Activated CD4-positive, alpha-beta T cell treated with anti-CD3 and anti-CD28 coated beads for 24 hours (primary cell): Measurements from ENCODE around the gene FAM171A1.
"Not testable (repeated sequence)": the region's sequence is repeated elsewhere in the genome, so short reads cannot be mapped to it uniquely, and the experiment has no call there.

Experiments
- DNase-seq, 2 donors: peaks; one replicate each; pipeline ENCODE4 v3.0.0-alpha.2; 2020; ENCODE audit warnings: low read depth in 2 of 2

Gene FAM171A1

DNA sequence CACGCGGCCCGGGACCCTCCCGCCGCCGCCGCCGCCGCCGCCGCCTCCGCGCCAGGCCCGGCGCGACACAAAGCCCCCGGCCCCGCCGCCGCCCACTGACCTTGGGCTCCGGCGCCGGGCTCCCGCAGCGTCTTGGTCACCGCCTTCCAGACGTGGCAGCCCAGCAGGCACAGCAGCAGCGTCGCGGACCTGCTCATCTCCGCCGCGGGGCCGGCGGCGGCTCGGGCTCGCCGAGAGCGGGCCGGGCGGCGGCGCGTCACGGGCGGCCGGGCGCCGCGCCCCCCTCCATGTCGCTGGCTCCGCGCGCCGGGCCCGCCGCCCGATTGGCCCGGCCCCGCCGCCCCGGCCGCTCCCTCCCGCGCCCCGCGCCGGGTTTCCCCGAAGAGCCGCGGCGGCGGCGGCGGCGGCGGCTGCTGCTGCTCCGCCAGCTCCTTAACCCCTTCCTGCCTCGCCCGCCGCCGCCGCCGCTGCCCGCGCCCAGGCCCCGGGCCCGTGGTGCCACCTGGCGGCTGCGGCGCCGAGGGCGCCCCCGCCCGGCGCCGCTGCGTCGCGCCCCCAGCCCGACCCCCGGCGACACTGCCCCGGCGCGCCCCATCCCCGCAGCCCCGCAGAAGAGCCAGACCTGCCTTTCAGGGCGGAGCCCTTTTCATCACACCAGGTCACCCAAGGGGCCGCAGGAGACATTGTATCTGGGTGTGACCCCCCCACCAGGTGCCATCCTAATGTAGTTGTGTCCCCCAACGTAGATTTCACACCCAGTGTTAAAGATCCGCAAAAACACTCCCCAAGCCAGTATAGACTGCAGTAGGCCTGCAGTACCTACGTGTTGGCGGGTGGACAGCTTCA lies at the start of gene FAM171A1:
FAM171A1 (minus strand) TSS at position 434 of the 846 bp plus-strand sequence; CDS start at position 197, 237 bp downstream.
- DNase-seq = peak; percentile 39 to 43

DNA sequence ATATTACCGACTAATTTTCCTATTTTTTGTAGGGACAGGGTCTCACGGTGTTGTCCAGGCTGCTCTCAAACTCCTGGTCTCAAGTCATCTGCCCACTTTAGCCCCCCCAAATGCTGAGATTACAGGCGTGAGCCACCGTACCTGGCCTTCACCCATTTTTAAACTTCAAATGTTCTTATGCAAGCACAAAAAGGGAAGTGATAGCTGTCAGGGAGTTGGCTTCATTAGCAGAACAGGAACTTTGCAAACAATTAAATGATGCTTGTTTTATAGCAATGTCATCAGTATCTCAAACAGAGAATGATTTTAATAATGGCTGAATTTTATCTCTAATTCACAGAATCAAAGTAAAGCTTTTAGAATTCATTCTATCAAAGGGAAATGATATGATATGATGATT lies 49.8 kb upstream of the FAM171A1 start:
- DNase-seq = no peak

DNA sequence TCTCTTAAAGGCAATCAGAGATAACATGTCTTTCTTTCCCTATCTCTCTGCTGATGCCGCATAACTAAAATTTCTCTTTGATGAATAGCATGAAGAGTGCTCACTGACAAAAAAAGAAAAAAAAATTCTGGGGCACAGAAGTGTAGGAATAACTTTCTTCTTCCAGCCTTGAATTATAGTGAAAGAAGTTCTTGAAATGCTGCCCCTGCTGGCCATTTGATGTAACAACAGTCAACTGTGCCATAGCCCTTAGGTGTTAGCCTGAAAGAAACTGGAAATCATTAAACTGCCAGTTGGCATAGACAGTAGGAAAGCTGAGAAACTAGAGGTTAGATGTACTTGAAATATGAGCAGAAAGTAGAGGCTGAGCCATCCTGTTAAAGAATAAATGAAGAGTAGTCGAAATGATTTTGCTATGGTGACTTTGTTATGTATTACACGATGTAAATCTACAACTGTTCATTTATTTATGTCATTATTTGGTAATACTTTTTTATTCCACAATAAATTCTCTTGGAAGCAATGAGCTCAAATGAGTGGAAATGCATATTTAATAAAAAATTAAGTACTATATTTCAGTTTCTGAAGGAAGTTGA lies 48.3 kb upstream of the FAM171A1 start:
- peak in 1 of 2 donors; percentile 11 for DNase-seq

DNA sequence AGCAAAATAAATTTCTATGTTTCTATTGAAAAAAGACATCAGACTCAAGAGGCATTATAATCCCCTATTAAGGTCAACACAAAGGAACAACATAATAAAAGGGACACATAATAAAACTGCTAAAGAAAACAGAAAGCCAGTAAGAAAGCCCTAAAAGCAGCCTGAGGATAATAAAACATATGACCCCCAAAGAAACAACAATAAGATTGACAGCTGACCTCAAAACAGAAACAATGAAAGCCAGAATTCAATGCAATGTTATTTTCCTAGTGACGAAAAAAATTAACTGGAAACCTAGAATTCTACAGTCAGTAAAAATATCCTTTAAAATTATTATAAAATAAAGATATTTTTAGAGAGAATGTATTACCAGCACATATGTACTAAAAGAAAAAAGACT lies 44.9 kb upstream of the FAM171A1 start:
- DNase-seq = no peak

DNA sequence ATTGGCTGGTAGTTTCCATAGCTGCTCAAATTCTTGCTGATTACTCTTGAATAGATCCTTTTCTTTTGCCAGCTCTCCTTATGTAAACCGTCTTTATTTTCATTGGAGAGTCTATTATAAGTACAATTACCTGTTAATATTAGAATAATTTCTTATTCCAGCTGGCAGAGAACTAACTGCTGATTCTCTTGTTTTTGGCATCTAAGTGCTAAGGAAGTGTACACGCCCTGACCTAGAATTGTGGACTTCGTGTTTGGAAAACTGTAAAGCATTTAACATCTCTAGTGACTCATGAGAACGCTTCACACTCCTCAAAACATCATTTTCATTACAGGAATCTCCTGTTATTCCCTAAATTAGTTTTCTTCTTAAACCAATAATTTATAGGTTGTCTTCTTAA lies 39.9 kb upstream of the FAM171A1 start:
- no peak for DNase-seq

DNA sequence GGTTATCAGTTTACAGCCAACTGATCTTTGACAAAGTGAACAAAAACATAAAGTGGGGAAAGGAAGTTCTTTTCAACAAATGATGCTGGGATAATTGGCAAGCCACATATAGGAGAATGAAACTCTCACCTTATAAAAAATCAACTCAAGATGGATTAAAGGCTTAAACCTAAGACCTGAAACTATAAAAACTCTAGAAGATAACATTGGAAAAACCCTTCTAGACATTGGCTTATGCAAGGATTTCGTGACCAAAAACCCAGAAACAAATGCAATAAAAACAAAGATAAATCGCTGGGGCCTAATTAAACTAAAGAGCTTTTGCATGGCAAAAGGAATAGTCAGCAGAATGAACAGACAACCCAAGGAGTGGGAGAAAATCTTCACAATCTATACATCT lies 38.3 kb upstream of the FAM171A1 start:
- DNase-seq = not testable (repeated sequence)

DNA sequence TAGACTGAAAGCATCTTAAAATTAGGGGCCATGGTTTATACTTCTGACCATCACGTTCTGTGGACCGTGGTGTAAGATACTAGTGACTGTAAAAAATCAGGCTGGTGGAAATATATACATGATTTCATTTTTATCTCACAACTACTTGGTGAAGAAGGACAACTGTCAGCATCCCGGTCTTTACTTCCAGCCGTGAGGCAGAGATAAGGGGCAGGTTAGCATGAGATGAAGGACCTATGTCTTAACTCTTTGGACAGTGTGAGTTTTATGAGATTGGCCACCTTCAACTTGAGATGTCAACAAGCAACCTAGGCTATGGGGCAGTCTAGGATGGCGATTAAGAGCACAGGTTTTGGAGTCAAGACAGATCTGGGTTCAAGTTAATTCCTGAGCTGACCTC lies 37.5 kb upstream of the FAM171A1 start:
- DNase-seq = no peak

DNA sequence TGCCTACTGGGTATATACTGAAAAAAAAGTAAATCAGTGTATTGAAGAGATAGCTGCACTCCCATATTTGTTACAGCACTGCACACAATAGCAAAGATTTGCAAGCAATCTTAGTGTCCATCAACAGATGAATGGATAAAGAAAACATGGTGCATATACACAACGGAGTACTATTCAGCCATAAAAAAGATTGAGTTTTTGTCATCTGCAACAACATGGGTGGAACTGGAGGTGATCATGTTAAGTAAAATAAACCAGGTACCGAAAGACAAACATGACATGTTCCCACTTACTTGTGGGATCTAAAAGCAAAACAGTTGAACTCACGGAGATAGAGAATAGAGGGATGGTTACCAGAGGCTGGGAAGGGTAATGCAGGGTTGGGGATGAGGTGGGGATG lies 34.2 kb upstream of the FAM171A1 start:
- DNase-seq = no peak

DNA sequence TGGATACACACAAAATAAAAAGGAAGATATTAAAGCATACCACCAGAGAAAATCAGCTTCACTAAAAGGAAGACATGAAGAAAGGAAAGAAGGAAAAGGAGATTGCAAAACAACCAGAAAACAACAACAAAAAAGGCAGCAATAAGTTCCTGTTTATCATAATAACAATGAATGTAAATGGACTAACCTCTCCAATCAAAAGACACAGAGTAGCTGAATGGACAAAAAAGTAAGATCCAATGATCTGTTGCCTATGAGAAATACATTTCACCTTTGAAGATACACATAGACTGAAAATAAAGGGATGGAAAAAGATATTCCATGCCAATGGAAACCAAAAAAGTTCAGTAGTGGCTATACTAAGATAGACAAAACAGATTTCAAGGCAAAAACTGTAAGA lies 30.3 kb upstream of the FAM171A1 start:
- no peak for DNase-seq

DNA sequence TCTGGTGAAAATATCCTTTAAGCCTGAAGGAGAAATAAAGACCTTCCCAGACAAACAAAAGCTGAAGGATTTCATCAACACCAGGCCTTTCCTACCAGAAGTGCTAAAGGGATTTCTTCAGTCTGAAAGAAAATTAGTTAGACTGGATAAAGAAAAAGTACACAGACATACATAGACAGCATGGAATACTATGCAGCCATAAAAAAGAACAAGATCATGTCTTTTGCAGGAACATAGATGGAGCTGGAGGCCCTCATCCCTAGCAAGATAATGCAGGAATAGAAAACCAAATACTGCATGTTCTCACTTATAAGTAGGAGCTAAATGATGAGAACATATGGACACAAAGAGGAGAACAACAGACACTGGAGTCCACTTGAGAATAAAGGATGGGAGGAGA lies 29.4 kb upstream of the FAM171A1 start:
- not testable (repeated sequence) for DNase-seq

DNA sequence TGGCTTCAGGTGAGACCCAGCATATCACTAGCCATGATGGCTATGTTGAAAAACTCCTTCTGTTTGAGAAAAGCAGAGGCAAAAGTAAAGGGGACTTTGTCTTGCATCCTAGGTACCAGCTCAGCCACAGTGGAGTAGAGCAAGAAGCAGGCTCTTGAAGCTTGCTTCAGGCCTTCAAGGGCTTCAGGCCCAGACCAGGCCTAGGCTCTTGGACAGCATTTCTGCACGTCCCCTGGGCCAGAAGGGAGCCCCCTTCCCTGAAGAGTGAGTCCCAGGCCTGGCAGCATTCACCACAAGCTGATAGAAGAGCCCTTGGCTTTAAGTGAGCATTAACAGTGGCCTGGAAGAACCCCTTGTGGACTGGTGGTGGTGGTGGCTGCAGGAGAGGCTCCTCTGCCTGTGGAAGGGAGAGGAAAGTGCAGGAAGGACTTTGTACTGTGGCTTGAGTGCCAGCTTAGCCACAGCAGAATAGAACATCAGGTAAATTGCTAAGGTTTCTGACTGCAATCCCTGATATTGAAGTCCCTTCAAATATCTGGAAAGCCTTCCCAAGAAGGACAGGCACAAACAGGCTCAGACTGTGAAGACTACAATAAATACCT lies 28.1 kb upstream of the FAM171A1 start:
- DNase-seq = no peak

DNA sequence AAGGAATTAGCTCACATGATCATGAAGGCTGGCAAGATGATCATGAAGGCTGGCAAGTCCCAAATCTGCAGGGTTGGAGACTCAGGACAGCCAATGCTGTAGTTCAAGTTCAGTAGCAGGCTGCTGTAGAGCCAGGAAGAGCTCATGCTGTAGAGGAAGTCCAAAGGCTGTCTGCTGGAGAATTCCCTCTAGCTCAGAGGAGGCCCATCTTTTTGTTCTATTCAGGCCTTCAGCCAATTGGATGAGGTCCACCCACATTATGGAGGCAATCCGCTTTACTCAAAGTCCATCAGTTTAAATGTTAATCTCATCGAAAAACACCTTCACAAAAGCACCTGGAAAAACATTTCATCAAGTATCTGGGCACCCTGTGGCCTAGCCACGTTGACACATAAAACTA lies 24.8 kb upstream of the FAM171A1 start:
- no peak for DNase-seq

DNA sequence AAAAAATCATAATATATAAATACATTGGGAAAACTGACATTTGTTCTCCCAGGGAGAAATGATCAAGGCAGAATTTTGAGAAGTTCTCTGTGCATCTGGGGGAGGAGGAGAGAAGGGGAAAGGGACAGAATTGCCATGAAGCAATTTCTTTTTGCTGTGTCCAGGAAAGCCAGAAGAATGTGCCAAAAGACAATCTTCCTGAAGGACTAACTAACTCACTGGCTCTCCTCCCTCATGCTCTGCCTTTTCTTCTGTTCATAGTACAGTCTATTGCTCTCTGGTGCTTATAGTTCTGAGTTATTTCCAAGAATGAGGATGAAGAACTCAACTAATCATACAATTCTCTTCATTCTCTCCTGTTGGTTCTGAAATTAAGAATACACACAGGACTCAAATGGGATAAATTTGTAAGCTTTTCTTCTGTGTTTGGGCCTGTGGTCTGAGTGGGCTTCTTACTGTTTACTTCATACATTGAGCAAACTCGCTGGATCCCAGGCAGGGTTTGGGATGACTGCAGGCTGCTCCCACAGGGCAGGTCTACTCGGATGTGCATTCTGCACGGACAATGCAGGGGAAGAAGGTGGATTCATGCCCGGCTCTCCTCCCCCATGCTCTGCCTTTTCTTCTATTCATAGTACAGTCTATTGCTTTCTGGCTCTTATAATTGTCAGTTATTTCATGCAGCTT lies 22.2 kb upstream of the FAM171A1 start:
- no peak for DNase-seq

DNA sequence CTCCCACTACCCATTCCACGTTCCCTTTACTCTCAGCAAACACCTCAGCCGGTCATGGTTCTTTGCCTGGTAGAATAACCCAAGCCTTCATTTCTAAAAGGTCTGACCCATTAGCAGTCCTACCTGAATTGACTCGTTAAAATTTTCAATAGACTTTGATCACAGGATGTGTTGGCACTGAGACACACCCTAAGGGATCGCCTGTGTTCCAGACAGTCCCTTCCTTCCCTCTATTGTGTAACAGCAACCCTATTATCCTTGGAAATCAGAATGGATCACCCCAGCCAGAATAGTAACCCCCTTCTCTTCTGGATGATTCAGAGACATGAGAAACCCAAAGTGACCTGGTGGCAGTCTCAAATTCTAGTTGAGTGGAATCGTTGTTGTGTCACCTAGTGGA lies 20.4 kb upstream of the FAM171A1 start:
- no peak for DNase-seq

DNA sequence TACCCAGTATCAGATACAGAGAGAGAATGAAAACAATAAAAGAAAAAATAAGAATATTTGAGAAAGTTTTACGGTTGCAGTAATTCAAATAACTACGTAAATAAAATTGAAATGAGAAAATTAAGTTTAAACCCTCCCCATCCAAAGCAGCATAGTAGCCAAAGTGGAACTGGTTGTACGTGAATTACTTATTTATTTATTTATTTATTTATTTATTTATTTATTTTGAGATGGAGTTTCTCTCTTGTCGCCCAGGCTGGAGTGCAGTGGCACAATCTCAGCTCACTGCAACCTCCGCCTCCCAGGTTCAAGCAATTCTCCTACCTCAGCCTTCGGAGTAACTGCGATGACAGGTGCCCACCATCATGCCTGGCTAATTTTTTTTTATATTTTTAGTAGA lies 17.1 kb upstream of the FAM171A1 start:
- not testable (repeated sequence) for DNase-seq

DNA sequence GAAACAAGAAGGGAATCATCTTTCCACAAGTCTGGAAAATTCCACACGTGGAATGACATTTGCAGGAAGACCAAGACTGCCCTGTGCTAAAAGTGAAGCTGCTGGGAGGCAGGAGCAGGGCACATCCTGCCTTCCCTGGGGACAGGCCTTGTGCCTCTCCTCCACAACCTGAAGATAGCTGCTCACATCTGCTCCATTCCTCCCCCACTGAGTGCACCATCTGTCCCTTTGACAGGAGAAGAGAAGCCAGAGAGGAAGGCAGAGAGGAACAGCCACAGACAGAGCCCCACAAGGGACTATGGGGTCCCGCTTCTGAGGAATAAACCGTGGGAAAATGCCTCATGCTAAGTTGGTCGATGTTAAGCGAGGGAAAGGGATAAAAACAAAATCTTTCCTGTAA lies 15.9 kb upstream of the FAM171A1 start:
- no peak for DNase-seq

DNA sequence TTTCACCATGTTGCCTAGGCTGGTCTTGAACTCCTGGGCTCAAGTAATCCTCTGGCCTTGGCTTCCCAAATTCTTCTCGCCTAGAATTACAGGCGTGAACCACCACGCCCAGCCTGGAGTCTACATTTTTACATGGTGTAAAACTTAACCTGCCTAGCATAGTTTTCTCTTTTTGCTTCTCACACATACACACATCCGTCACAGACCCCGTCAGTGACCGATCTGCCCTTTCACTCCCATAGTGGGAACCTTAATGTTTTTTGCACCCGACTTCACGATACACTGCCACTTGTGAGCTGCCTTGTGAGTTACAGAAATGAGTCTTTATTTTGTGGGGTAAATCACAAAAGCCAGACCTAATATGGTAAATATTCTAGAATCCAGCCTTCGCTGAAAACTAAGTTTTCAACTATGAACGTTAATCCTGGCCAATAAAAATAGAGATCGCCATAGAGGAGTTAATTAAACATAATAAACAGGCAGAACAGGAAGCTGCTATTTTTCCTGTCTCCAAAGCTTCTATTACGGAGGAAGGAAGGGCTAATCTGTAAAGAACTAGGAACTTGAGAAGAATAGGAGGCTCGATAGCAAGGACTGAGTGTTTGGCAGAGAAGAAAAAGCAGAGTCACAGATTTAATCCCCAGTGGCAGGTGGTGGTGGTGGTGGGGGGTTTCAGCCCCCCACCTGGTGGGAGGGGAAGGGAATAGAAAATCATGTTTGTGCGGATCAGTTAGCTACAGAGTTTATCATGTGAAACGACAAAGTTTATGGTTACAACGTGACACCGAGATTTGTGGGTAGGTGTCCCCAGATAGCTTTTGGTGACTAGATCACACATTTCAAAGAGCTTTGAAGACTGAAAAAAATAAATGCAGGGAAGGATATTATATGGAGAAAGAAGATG lies 14.7 kb upstream of the FAM171A1 start:
- DNase-seq = no peak

DNA sequence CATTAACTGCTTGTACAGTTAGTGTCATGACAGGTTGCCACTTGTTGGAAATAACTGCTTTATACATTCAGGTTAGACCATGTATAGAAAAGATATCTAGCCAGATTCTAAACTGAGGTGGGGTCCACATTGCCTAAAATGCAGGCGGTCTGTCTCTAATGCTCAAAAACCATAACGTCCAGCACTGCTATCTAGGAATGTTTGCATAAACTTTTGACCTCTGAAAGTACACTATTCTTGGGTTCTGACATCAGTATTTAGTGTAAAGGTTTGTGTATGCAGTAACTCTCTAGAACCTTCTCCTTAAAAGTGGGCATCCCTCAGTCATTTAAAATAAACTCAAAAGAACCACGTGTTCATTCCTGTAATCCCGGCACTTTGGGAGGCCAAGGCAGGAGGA lies 10.3 kb upstream of the FAM171A1 start:
- DNase-seq = no peak

DNA sequence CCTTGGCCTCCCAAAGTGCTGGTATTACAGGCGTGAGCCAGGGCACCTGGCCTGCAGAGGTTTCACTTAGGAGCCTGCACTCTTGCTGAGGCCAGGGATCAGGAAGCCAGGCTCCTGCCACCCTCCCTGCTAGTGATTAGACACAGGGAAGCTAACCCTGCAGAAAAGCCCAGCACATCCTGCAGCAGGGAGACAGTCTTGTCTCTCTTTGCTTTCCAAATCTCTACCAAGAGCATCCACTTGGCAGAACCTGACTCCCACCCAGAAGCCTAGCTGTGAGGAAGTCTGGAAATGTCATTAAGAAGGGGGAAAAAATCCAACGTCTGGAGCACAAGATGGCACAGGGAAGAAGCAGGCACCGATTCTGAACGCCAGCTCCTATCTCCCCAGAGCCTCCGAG lies 8.0 kb upstream of the FAM171A1 start:
- no peak for DNase-seq

DNA sequence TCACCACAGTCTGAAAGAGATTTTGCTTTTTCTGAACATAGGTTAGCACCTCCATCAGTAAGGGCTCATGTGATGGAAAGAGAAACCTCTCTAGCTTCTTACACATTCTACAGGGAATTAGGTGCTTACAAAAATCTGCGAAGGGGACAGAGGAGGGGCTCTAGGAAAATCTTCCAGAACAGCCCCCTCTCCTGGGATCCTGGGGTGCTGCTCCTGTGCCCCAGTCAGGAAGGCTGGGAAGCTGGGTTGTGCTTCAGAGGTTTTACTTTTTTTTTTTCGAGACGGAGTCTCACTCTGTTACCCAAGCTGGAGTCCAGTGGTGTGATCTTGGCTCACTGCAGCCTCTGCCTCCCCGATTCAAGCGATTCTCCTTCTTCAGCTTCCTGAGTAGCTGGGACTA lies 7.5 kb upstream of the FAM171A1 start:
- no peak for DNase-seq

DNA sequence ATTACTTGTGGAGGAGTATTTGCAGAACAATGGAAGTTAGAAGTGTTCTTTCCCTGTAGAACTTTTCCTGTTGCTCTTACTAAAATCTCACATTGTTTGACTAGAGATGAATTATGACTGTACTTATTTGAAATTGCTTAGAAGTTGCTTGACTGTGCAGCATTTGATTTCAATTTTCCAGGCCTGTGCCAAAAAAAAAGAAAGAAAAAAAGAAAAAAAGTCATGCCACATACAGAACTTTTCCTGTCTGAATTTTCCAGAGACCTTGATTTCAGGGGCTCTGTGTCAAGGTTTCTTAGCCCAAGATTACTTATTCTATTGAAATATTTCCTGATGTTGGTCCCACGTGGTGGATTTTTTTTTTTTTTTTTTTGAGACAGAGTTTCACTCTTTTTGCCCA lies 3.5 kb upstream of the FAM171A1 start:
- DNase-seq = no peak
